HG03097 (cell line): ENCODE results near the gene BRD1.

Experiments used
- ATAC-seq: cut with Tn5 transposase; IDR thresholded peaks from one replicate; pipeline ENCODE4 v1.9.1; 2021; ENCODE audit not compliant: unreplicated experiment, low FRiP score

BRD1 gene

GRCh38 chr22:49827853-49828598 is at the start of gene BRD1:
BRD1 (minus strand) TSS chr22:49827873; CDS start chr22:49824317, 3,556 bp downstream.
- no peak for ATAC-seq

DNA sequence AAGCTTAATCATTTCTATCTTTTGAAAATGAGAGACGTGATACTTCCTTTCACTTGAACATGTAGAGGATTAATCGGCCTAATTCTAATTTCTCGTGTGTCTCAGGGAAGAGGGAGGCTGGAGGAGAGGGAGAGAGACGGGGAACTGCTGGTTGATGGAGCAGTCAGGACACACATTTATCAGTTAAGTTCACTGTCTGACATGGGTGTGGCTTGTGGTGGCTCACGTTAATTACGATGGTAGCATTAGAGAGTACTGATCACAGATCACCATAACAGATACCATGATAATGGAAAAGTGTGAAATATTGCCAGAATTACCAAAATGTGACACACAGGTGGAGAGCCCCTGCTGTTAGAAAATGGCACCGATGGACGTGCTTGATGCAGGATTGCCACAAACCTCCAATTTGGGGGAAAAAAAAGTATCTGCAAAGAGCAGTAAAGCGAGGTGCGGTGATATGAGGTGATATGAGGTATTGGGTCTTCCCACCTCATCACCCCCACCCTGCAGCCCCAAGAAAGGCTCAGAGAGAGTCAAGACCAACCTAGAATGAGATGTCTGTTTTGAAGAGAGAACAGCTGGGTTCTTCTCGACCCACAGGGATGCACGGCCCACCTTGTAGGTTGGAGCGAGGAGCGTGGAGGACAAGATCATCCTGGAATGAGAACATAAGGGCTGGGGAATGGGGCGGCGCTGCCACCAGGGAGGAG is 45.7 kb upstream of the BRD1 start:
- ATAC-seq: no peak

DNA sequence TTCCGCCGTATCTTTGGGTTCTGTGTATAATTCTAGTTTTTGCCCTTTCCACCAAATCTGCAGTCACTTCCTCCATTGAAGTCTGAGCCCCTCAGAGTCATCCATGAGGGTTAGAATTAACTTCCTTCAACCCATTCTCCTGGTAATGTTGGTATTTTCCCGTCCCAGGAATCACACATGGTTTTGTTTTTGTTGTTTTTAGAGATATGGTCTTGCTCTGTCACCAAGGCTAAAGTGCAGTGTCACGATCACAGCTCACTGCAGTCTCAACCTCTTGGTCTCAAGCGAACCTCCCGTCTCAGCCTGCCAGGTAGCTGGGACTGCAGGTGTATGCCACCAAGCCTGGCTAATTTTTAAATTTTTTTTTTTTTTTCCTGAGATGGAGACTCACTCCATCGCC is 44.7 kb upstream of the BRD1 start:
- no peak for ATAC-seq

- ATAC-seq: no peak
These were observed 43.8 kb upstream of the BRD1 start for GRCh38 chr22:49871482-49871881.

DNA sequence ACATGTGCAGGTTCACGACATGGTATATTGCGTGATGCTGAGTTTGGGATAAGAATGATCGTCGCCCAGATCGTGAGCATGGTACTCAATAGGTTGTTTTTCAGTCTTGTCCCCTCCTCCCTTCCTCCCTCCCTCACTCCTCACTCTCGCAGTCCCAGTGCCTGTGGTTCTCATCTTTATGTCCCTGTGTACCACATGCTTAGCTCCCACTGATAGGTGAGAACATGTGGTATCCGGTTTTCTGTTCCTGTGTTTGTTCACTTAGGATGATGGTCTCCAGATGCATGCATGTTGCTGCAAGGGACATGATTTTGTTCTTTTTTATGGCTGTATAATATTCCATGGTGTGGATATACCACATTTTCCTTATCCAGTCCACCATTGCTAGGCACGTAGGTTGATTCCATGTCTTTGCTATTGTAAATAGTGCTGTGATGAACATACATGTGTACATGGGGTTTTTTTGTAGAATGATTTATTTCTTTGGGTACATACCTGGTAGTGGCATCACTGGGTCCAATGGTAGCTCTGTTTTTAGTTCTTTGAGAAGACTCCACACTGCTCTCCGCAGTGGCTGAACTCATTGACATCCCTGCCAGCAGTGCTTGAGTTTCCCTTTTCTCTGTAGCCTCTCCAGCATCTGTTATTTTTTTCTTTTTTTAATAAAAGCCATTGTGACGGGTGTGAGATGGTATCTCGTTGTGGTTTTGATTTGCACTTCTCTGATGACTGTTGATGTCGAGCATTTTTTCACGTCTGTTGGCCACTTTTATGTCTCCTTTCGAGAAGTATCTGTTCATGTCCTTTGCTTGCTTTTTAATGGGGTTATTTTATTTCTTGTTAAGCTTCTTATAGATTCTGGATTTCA is 42.4 kb upstream of the BRD1 start:
- no peak for ATAC-seq

DNA sequence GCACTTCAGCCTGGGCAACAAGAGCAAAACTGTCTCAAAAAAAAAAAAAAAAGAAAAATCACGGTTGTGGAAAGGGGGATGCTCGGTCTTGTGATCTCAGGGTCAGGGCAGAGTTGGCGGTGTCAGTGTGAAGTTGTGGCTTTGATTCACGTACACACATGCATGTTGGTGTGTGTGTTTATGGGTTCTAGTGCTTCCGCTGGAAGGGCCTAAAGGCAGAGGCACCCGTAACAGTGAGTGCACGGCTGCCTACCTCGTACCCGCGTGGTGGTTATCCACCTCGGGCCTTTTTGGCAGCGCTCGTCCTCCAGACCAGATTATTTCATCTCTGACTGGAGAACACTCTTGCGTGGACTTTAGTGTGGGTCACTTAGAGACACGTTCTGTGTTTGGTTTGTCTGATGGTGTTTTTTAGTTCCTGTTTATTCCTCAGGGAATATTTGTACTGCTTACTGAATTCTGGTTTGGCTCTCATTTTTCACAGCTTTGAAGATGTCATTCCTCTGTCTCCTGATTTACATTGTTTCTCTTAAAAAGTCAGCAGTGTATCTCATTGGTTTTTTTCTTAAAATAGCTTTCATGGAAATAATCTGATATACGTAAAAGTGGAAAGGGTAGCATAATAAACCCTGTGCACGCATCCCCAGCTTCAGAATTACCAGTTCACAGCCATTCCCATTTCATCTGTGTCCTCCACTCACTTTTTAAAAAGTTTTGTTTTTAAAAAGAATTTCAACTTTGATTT is 41.6 kb upstream of the BRD1 start:
- no peak for ATAC-seq

- ATAC-seq: no peak
These were observed 39.9 kb upstream of the BRD1 start for GRCh38 chr22:49867303-49868265.

DNA sequence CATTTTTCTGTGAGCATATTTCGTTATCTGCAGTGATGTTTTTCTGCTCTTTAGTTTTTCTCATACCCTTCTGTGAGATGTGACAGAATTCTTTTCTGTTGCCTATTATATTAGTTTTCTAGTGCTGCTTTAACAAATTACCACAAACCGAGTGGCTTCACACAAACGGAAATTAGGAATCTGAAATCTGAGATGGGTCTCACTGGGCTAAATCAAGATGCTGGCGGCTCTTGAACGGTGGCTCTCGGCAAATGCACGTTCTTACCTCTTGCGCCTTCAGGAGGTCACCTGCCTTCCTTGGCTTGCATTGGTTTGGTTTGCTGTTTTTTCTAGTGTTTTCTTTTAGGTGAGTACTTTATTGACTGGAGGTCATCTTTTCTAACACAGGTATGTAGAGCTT is 39.0 kb upstream of the BRD1 start:
- no peak for ATAC-seq

- ATAC-seq: no peak
These were observed 38.5 kb upstream of the BRD1 start for GRCh38 chr22:49866134-49866533.

DNA sequence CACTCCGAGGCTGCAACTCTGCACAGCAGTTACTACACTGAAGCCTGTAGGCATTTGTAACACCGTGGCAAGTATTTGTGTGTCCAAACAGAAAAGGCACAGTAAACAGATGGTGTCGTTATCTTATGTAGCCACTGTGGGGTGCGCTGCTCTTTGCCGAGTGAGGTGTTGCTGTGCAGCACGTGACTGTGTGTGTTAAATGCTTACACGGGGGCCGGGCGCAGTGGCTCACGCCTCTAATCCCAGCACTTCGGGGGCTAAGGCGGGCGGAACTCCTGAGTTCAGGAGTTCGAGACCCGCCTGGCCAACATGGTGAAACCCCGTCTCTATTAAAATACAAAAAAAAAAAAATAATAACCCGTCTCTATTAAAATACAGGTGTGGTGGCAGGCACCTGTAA is 37.5 kb upstream of the BRD1 start:
- ATAC-seq: no peak

- ATAC-seq: no peak
These were observed 36.3 kb upstream of the BRD1 start for GRCh38 chr22:49863931-49864330.

- no peak for ATAC-seq
These were observed 34.8 kb upstream of the BRD1 start for GRCh38 chr22:49862496-49862776.

DNA sequence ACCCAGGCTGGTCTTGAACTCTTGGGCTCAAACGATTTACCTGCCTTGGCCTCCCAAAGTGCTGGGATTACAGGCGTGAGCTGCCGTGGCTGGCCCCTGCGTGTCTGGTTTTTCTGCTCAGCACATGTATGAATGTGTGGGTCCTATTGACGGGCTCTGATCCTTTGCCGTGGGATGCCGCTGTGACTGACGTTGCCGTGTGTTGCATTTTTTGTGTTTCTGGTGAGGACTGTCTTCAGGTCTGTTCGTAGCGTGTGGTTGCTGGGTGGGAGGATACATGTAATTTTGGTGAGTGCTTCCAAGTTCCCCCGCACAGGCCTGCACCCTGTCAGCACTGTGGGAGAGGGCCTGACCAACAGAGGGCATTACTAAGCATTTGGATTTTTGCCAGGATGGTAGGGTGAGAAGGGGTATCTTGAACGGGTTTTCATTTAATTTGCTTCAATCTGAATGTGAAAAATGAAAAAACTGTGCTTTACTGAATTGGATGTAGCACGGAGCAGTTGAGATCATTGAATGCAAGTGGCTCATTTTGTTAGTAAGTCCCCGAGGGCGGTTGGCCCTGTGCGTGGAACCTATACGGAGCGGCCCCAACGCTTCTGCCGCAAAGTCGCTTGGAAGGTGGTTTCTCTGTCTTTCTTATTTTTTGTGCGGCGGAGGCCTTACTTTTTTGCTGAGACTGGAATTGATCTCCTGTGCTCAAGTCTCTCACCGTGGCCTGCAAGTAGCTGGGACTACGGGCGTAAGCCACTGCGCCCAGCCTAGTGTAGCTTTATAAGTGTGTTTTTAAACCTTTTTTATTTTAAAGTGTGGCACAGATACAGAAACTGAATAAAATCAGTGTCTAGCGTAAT is 34.2 kb upstream of the BRD1 start:
- ATAC-seq: no peak

GRCh38 chr22:49858827-49859226 is 31.2 kb upstream of the BRD1 start:
- no peak for ATAC-seq

GRCh38 chr22:49856766-49857618 is 29.3 kb upstream of the BRD1 start:
- no peak for ATAC-seq

DNA sequence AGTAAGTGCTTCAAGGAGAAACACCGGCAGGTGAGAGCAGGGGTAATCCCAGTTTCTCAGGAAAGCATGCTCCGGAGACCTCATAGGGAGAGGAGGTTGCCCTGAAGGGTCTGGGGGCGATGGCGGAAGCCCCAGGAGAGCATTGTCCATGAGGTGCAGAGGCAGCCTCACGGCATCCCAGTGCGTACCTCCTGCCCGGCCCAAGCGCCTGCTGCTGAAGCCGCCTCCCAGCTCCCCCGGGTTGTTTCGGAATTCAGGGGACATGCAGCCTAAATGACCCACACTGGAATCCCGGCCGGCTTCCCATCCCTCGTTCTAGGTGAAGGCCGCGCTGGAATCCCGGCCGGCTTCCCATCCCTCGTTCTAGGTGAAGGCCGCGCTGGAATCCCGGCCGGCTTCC is 28.7 kb upstream of the BRD1 start:
- ATAC-seq: no peak

- no peak for ATAC-seq
These were observed 27.7 kb upstream of the BRD1 start for GRCh38 chr22:49855251-49855911.
